ENCODE measurements around the gene BCDIN3D. TPM values are rescaled to one million over a fixed set of nuclear protein-coding genes. Genes with fewer than 3 reads are reported as not detected.

The BCDIN3D gene
- total RNA-seq, 1 donor from 2014 or later, result 5.4 TPM

DNA sequence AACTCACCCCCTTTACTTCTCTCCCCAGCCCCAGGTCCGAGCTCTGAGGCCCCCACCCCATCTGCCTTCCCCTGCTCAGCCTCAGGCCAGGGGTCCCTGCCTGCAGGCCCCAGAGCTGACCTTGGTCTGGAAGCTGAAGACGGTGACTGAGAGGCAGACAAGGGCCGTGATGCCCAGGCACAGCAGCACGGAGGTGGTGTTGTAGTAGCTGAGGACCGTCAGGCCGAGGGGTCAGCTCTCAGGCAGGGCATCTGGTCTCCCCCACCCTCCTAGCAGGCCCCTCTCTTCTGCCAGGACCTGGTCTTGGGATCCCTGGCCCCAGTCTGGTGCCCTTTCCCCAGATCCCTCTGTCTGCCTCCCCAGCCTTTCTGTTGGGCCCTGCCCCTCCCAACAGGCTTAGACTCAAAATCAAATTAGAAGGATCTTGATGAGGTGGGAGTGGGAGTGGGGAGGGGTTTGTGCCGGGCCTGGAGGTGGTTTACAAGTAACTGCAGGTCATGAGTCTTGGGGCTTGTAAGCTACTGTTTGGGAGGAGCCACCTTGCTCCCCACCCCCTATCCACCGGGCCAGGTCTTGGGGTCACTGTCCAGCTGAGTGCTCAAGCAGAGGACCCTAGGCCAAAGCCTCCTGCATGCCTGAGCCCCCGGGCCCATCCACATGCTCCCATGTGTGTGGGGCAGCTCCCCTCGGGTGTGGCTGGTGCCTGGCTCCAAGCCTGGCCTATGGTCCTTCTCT lies 46.6 kb upstream of the BCDIN3D start:
- no peak for DNase-seq (ENCODE audit: low read depth)
- TF ChIP-seq, protein P1, sequence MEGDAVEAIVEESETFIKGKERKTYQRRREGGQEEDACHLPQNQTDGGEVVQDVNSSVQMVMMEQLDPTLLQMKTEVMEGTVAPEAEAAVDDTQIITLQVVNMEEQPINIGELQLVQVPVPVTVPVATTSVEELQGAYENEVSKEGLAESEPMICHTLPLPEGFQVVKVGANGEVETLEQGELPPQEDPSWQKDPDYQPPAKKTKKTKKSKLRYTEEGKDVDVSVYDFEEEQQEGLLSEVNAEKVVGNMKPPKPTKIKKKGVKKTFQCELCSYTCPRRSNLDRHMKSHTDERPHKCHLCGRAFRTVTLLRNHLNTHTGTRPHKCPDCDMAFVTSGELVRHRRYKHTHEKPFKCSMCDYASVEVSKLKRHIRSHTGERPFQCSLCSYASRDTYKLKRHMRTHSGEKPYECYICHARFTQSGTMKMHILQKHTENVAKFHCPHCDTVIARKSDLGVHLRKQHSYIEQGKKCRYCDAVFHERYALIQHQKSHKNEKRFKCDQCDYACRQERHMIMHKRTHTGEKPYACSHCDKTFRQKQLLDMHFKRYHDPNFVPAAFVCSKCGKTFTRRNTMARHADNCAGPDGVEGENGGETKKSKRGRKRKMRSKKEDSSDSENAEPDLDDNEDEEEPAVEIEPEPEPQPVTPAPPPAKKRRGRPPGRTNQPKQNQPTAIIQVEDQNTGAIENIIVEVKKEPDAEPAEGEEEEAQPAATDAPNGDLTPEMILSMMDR (IDR thresholded peaks at IDR 0.05; ENCODE audit: insufficient read depth, low read length, poor library complexity, severe bottlenecking), result no peak
- peaks cover 47% of the 10 kb centered on the region for H3K27me3 ChIP-seq (ENCODE audit: control insufficient read depth, insufficient read depth, low read length)
- H3K4me3 ChIP-seq (ENCODE audit: low read depth, low read length), result no peak overlapping the region
- H3K36me3 ChIP-seq (ENCODE audit: control insufficient read depth, insufficient read depth, low read length), result no peaks in the 10 kb centered on the region

DNA sequence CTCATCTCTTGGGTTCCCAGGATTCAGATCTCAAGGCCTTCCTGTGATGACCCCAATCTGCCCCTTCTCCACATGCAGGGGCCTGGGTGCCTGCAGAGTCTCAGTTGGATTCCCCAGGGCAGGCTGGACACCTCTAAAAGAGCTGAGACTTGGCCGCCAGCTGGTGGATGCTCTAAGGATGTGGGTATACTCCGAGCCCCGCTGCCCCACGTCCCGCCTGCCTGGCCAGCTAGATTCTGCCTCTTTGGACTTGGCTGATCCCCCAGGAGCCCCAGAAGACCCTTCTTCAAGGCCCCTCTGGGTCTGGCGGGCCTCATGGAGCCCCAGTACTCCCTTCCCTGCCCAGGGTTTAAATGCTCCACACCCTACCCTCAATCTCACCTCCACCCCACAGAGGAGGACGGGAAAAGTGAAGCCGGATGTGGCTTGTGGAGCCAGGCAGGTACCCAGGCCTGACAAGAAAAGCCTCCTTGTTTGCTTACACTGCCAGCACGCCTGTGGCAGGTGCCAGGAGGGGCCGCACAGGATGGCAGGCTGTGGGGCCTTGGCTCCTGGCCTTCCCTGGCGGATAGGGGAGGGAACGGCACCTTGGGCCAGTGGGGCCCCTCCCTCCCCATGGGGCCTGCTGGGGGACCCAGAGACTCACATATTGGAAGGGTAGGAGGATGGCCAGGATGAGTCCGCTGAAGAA lies 45.7 kb upstream of the BCDIN3D start:
- Histone ChIP-seq H3K27me3 (ENCODE audit: control insufficient read depth, insufficient read depth, low read length) (peaks cover 47% of the 10 kb centered on the region), H3K4me3 (ENCODE audit: low read depth, low read length) (no peak overlapping the region), H3K36me3 (ENCODE audit: control insufficient read depth, insufficient read depth, low read length) (no peaks in the 10 kb centered on the region)
- no peak for DNase-seq (ENCODE audit: low read depth)
- TF ChIP-seq, protein P1 (IDR thresholded peaks at IDR 0.05; ENCODE audit: insufficient read depth, low read length, poor library complexity, severe bottlenecking), result no peak

DNA sequence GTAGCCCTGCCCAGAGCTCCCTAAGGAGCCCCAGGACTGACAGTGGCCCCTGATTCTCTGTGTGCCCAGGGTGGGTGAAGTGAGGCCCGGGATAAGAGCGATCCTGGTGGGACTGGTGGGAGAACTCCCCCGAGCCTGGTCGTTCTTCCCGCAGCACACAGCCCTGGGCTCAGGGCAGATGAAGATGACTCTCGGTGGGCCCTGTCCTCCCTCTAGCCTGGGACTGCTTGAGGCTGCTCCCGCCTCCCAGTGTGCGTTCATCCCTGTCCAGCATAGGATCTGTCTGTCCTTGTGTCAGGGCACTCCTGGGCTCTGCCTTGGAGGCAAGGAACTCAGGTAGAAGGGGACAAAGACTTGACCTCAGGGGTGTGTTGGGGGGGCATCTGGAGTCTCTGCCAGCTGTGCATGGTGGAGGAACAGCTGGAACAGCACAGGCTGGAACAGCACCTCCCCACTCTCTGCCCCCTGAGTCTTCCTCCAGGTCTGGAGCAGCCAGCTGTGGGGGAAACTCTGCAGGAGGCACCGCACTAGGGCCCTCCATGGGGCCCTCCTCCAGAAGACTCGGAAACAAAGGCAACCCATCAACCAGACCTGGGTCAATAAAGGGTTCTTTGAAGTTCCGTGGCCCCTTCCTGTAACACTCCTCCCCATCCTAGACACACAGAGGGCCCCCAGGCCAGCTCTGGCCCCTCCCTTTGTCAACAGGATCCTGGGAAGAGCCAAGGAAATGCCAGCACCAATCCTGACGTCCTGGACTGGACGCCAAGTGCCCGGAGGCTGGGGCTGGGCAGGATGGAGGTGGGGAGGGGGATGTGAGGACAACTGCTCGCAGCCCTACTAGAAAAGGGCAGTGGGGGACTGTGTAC lies 44.9 kb upstream of the BCDIN3D start:
- TF ChIP-seq, protein P1 (IDR thresholded peaks at IDR 0.05; ENCODE audit: insufficient read depth, low read length, poor library complexity, severe bottlenecking), result no peak
- no peak for DNase-seq (ENCODE audit: low read depth)
- Histone ChIP-seq H3K36me3 (ENCODE audit: control insufficient read depth, insufficient read depth, low read length) (no peaks in the 10 kb centered on the region), H3K27me3 (ENCODE audit: control insufficient read depth, insufficient read depth, low read length) (peaks cover 43% of the 10 kb centered on the region), H3K4me3 (ENCODE audit: low read depth, low read length) (no peak overlapping the region)

DNA sequence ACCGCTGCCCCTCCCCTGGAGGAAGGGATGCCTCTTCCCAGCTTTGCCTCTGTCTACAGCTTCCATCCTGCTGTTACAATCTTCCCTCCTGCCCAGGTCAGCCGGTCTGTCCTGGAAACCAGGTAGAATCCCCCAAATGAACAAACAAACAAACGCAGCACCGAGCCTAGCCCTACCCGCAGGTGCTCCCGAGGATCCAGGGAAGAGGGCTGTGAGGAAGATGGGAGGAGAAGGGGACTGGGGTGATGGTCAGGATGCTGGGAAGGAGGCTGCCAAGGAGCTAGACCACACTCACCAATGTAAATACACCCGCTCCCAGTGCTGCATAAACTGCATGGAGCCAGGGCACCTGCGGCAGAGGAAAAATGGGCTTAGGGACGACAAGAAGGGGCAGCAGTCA lies 44.2 kb upstream of the BCDIN3D start:
- no peaks in the 10 kb centered on the region for H3K36me3 ChIP-seq (ENCODE audit: control insufficient read depth, insufficient read depth, low read length)
- no peak for DNase-seq (ENCODE audit: low read depth)
- no peak overlapping the region for H3K4me3 ChIP-seq (ENCODE audit: low read depth, low read length)
- H3K27me3 ChIP-seq (ENCODE audit: control insufficient read depth, insufficient read depth, low read length), result peaks cover 40% of the 10 kb centered on the region
- TF ChIP-seq, protein P1 (IDR thresholded peaks at IDR 0.05; ENCODE audit: insufficient read depth, low read length, poor library complexity, severe bottlenecking), result no peak

- Histone ChIP-seq H3K36me3 (ENCODE audit: control insufficient read depth, insufficient read depth, low read length) (no peaks in the 10 kb centered on the region), H3K4me3 (ENCODE audit: low read depth, low read length) (no peak overlapping the region), H3K27me3 (ENCODE audit: control insufficient read depth, insufficient read depth, low read length) (peaks cover 36% of the 10 kb centered on the region)
- TF ChIP-seq, protein P1 (IDR thresholded peaks at IDR 0.05; ENCODE audit: insufficient read depth, low read length, poor library complexity, severe bottlenecking), result no peak
- DNase-seq (ENCODE audit: low read depth), result no peak
These were observed 43.0 kb upstream of the BCDIN3D start for GRCh38 chr12:49885663-49886461.
